Epithelial cell of proximal tubule (primary cell): Measurements from ENCODE around the gene CES2. TPM values are rescaled to one million over a fixed set of nuclear protein-coding genes. Genes with fewer than 3 reads are reported as not detected.

Experiments
- DNase-seq: peaks from one replicate; pipeline ENCODE4 v3.0.0-alpha.2; 2011; ENCODE audit warnings: low read depth
- H3K4me3 ChIP-seq: 2 replicates; pipeline ENCODE4 v1.5.1; 2011; ENCODE audit warnings: low read depth, mild to moderate bottlenecking, low read length
- total RNA-seq: library from RNA; depleted of rRNA; stranded (reverse); fragments of >200 nt; gene quantifications from 2 replicates; pipeline ENCODE4 v1.2.3, GENCODE V29; 2015
- TF ChIP-seq, protein P1 (sequence below): conservative IDR thresholded peaks from 2 replicates; pipeline ENCODE4 v1.5.1; 2012; ENCODE audit warnings: low read depth, mild to moderate bottlenecking, low read length

Gene CES2
- total RNA-seq, 1 donor from 2014 or later, result 20.9 TPM

GRCh38 chr16:66918803-66919568 is 16.3 kb upstream of the CES2 start, which contains the start of gene CDH16:
Gene CDH16, minus strand, starts transcription at chr16:66918885. Its CDS starts 820 bp downstream, at chr16:66918065.
- peak within 1 kb of the TSS; percentile 53 for H3K4me3 ChIP-seq
- peak; percentile 91 for DNase-seq
- TF ChIP-seq, protein P1, sequence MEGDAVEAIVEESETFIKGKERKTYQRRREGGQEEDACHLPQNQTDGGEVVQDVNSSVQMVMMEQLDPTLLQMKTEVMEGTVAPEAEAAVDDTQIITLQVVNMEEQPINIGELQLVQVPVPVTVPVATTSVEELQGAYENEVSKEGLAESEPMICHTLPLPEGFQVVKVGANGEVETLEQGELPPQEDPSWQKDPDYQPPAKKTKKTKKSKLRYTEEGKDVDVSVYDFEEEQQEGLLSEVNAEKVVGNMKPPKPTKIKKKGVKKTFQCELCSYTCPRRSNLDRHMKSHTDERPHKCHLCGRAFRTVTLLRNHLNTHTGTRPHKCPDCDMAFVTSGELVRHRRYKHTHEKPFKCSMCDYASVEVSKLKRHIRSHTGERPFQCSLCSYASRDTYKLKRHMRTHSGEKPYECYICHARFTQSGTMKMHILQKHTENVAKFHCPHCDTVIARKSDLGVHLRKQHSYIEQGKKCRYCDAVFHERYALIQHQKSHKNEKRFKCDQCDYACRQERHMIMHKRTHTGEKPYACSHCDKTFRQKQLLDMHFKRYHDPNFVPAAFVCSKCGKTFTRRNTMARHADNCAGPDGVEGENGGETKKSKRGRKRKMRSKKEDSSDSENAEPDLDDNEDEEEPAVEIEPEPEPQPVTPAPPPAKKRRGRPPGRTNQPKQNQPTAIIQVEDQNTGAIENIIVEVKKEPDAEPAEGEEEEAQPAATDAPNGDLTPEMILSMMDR, result no peak

- DNase-seq, result no peak
- TF ChIP-seq, protein P1, result no peak
- no peak overlapping the region for H3K4me3 ChIP-seq
These were observed 15.6 kb upstream of the CES2 start for GRCh38 chr16:66919569-66920298.

- DNase-seq, result no peak
- H3K4me3 ChIP-seq, result no peak overlapping the region
- TF ChIP-seq, protein P1, result no peak
These were observed 15.1 kb upstream of the CES2 start for GRCh38 chr16:66920299-66920590.

- H3K4me3 ChIP-seq, result no peak overlapping the region
- no peak for DNase-seq
- TF ChIP-seq, protein P1, result no peak
These were observed 14.2 kb upstream of the CES2 start for GRCh38 chr16:66920924-66921680.

- DNase-seq, result no peak
- TF ChIP-seq, protein P1, result no peak
- H3K4me3 ChIP-seq, result no peak overlapping the region
These were observed 13.4 kb upstream of the CES2 start for GRCh38 chr16:66921729-66922450.

GRCh38 chr16:66923247-66923731 is 12.0 kb upstream of the CES2 start:
- TF ChIP-seq, protein P1, result no peak
- DNase-seq, result no peak
- peak overlapping the region; percentile 69 for H3K4me3 ChIP-seq
